Mammary epithelial cell (primary cell): Measurements from ENCODE around the gene ATG2B.

Experiments used
- EZH2 ChIP-seq: IDR thresholded peaks from 2 replicates; pipeline ENCODE4 v1.6.1; 2012; ENCODE audit warnings: low read length, inconsistent platforms, borderline replicate concordance
- TF ChIP-seq, protein P1 (sequence below), 2 donors: IDR thresholded peaks in 1 of 2; conservative IDR thresholded peaks in 1 of 2; 2 replicates each; pipeline ENCODE4 v1.5.1; 2011 to 2012; ENCODE audit warnings: inconsistent platforms in 2 of 2, low read length in 2 of 2, mild to moderate bottlenecking in 2 of 2, control low read depth in 1 of 2, low read depth in 1 of 2; ENCODE audit not compliant: insufficient read depth in 1 of 2; ENCODE audit errors: extremely low read depth in 1 of 2

DNA sequence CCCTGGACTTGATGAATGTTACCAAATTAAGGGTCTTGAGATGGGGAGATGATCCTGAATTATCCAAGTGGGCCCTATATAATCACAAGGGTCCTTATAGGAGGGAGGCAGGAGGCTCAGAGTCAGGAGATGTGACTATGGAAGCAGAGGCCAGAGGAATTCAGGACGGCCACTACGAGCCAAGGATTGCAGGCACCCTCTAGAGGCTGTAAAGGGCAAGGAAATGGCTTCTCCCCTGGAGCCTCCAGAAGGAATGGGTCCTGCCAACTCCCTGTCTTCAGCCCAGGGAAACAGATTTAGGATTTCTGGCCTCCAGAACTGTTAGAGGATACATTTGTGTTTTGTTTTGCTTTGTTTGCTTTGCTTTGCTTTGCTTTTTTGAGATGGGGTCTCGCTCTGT, 98.3 kb downstream of the ATG2B start:
- TF ChIP-seq, protein P1, sequence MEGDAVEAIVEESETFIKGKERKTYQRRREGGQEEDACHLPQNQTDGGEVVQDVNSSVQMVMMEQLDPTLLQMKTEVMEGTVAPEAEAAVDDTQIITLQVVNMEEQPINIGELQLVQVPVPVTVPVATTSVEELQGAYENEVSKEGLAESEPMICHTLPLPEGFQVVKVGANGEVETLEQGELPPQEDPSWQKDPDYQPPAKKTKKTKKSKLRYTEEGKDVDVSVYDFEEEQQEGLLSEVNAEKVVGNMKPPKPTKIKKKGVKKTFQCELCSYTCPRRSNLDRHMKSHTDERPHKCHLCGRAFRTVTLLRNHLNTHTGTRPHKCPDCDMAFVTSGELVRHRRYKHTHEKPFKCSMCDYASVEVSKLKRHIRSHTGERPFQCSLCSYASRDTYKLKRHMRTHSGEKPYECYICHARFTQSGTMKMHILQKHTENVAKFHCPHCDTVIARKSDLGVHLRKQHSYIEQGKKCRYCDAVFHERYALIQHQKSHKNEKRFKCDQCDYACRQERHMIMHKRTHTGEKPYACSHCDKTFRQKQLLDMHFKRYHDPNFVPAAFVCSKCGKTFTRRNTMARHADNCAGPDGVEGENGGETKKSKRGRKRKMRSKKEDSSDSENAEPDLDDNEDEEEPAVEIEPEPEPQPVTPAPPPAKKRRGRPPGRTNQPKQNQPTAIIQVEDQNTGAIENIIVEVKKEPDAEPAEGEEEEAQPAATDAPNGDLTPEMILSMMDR (conservative IDR thresholded peaks at IDR 0.05 in 1 of 2, IDR thresholded peaks at IDR 0.05 in 1 of 2; ENCODE audit: extremely low read depth in 1 of 2, insufficient read depth in 1 of 2, low read depth in 1 of 2, low read length in 2 of 2) = peak; percentile 21 to 63
- TF ChIP-seq EZH2 = no peak
